ENCODE measurements around the gene ADSL. TPM values are rescaled to one million over a fixed set of nuclear protein-coding genes. Genes with fewer than 3 reads are reported as not detected.

ADSL gene
- total RNA-seq, 1 donor: 151 TPM

DNA sequence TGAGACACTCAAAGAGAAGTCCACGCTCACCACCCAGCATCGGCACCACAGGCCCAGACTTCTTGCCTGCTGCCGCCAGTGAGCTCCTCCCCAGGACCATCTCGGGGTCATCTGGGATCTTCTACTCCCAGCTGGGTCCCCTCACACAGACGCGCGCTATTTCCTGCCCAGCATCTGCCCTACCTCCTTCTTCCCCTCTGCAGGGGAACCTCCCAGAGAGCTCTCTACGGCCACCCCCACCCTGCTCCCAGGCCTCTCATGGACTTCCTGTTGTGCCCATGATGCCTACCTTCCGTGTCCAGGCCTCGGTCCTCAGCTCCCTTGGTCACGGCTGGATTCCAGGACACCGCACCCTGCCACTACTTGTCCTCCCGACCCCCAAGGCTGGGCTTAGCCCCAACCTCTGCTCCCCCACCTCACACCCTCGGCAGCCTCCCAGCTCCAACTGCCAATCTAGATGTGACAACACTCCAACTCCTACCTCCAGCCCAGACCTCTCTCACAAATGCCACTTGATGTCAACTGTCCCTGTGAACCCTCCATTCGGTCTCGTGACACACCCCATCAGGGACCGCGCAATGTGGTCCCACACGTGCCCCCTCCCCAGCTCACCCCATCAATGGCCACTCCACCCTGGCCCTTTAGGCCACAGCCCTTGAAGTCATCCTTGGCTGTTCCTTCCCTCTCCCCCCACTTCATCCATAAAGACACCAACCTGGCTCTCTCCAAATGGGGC is 69.4 kb downstream of the ADSL start:
- peak in 1 of 3 donors; percentile 38 for DNase-seq (ENCODE audit: low read depth in 2 of 3, low spot score in 2 of 3)

DNA sequence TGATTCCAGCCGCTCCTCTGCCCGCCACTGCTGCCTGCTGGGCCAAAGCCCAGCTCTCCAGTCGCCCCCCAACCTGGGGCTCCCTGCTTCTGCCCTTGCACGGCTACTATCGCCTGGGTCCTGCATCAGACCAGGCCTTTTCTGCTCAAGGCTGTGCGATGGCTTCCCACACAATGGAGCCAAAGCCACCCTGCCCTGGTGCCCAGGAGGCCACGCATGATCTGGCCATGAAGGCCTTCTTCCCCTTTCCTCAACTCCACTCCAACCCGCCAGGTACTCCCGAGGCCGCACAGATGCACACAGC is 69.9 kb downstream of the ADSL start:
- DNase-seq (ENCODE audit: low read depth in 2 of 3, low spot score in 2 of 3): no peak

DNA sequence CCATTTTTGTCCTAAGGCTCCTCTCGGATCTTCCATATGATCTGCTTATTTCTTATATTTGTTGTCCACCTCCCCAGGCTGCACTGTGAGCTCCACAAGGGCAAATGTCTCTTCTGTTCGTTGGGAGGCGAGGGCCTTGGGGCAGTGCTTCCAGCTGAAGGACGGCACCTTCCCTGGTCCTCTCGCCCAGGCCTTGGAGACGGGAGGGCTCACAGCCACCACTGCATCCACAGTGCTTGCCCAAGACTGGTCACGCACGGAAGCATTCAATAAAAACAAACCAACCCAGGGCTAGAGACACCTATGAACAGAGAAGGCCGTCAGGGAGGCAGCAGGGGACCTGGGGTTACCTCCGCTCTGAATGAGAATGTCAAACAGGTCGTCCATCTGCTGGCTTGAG is 70.3 kb downstream of the ADSL start:
- no peak for DNase-seq (ENCODE audit: low read depth in 2 of 3, low spot score in 2 of 3)

DNA sequence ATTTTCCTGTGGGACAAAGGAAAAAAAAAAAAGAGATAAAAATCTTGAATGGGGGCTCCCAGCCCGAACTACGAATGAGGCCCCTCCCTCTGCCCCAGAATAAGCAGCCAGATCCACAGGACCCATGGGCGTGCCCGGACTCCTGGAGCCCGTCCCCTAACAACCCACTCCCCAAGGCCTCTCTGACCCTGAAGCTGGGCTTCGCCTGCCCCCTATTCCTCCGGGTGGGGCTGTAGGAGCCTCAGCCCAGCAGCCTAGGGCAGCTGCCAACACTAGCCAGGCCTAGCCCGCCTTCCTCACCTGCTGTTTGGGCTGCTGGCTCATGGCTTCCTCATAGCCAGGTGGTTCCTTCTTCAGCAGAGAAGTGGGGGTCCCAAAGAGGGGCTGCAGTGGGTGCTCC is 70.7 kb downstream of the ADSL start:
- no peak for DNase-seq (ENCODE audit: low read depth in 2 of 3, low spot score in 2 of 3)

DNA sequence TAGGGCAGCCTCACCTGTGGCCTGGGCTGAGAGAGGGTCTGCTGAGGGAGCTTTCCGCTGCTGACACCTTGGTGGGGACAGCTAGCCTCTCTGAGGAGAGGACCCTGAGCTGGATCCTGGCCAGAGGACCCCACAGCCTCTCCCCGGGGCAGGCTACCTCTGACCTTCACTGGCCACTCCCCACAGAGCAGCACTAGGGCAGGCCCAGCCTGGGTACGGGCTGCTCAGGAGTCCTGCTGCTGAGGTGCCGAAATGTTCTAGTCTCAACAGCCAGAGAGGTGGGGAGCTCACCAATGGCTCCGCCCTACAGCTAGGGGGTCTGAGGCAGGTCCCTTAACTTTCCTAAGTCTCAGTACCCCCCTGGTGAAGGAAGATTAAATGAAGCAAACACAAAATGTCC is 71.6 kb downstream of the ADSL start:
- DNase-seq (ENCODE audit: low read depth in 2 of 3, low spot score in 2 of 3): no peak

DNA sequence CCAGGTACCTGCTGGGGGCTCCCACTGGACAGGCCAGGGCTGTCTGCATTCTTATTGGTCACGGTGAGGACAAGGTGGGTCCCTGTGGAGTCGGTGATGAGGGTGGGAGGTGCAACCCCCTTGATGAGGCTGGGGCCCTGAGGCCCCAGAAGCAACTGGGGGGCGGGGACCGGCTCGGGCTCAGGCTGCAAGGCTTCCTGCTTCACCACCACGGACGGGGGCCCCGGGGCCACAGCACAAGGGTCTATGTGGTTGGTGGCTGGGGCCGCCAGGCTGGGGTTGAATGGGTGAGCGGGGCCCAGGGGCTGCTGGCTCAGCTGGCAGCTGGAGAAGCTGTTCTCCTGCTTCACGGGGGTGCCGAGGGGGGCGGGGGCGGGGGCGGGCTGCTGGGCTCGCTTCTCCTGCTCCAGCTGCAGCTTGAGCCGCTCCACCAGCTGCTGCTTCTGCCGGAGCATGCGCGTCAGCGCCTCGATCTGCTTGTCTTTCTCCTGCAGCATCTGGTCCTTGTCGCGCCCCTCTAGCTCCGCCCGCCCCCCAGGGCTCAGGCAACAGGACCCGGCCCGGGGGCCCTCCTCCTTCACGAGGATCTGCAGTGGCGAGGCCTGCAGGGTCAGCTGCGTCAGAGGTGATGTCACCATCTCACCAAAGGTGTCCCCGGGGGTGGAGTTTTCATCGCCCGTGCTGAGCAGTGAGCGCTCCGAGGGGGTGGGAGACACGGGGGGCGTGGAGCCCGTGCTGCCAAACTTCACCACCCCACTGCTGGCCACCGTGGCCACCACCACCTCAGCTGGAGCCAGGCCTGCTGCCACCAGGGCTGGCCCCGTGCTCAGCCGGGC is 72.3 kb downstream of the ADSL start:
- DNase-seq (ENCODE audit: low read depth in 2 of 3, low spot score in 2 of 3): no peak

DNA sequence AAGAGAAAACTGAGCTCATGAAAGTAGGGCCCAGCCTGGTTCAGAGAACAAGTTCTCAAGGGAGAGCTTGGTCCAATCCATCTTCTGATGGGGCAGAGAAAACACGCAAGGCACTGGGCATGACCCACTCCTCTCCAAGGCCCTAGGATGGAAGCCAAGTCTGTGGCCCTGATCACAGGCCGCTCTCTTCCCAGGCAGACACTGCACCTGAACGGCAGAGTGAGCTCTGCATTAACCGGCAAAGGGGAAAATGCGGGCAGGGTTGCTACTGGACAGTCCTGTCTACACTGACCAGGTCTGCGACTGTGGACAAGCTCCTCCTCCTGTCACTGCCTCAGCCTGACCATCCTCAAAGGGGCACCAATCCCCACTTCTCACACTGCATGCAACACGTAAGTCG is 73.4 kb downstream of the ADSL start:
- no peak for DNase-seq (ENCODE audit: low read depth in 2 of 3, low spot score in 2 of 3)

DNA sequence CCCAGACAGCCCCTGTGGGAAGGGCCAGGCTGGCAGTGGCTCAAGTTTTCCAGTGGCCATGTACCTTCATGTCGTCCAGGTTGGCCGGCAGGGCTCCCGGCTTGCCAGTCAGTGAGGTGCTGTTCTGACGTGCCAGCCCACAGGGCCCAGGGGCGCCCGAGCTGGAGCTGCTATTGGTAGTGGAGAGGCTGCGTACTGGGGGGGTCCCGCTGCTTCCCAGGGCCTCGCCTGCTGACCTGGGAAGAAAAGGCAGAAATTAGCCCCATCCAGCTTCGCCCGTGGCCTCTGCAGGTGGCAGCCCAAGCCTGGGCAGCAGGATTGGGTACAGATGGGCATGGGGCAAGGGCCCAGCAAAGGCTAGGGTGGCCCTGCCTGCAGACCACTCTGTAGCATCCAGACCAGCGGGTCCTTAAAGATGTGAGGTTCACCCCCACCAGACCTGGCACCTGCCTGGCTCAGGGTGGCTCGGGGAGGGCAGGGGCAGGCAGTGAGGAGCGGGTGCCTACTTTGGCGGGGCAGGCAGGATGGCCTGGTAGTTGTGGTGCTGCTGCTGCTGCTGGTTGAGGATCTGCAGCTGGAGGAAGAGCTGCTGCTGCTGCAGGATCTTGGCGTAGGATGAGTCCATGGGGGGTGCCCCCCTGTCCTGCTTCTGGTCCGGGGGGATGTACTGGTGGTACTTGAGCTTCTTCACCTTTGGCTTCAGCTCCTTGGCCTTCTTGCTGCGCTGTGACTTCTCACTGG is 74.2 kb downstream of the ADSL start:
- DNase-seq (ENCODE audit: low read depth in 2 of 3, low spot score in 2 of 3): no peak

DNA sequence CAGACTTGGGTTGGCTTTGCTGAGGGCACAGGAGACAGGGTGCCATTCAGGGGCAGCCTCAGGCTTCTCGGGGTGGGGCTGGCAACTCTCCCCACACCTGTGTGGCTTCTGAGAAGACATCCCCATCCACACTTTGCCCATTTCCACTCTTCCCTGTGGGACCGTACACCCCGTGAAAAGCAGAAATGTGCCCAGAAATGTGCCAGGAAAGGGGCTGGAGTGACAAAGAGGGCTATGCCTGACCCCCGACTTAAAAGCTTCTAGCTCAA is 74.7 kb downstream of the ADSL start:
- DNase-seq (ENCODE audit: low read depth in 2 of 3, low spot score in 2 of 3): no peak

DNA sequence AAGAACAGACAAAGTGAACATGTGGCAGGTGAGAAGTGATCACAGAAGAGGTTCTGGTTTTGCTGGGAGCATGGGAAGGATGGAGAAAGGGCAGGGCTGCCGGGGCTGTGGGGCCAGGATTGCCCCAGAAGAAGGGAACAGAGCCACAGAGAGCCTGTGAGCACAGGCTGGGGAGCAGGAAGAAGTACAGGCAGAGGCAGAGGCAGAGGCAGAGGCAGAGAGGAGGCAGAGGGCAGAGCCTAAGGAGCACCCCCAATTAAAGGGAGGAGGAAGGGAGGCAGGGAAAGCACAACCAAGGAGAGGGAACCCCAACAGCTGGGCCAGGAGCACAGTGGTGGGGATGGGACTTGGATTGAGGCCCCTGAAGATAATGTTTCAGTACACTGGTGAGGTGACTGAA is 75.6 kb downstream of the ADSL start:
- DNase-seq (ENCODE audit: low read depth in 2 of 3, low spot score in 2 of 3): no peak

DNA sequence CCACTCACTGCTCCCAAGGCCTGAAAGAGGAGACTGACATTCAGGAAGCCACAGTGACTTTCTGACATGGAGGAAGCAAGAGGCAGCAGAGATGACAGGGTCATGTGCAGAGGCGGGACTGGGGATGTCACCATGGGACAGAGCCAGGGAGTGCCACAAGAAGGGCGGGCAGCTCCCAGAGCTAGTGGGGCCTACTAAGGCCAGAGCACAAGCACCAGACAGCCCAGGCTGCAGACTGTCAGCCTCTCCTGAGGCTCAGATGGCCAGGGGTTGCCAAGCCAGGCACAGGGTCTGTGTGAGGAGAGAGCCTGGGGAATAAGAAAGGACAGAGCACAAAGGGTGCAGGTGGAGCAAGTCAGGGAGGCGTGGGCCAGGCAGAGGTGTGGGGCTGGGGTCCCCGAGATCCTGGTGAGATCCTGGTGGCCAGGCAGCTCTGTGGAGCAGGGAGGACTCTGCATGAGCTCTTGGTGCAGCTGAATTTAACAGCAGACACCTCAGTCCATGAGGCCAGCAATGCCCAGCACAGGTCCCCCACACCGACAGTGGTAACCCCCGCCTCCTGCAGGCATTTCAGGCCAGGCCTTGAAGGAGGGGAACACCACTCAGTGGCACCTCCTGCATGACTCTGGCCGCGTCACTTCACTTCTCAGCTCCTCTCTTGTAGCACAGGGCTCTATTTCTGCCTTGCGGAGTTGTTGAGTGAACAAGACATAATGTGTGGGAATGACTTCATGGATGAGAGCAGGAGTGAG is 76.4 kb downstream of the ADSL start:
- no peak for DNase-seq (ENCODE audit: low read depth in 2 of 3, low spot score in 2 of 3)

DNA sequence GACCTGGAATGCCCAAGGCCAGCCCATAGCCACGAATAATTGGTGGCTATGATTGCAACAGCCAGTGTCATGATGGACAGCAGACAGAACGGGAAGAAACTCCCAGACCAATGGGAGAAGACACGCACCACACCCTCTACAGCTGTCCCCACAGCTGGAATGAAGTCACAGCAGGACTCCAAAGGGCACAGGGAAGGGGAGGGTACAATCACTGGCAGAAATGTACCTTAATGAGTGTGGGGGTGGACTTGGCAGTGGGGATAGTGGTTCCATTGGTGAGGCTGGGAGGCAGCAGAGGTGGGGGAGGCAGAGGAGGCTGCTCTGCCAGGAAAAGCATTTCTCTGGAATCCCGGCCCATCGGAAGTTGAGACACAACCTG is 77.0 kb downstream of the ADSL start:
- no peak for DNase-seq (ENCODE audit: low read depth in 2 of 3, low spot score in 2 of 3)

DNA sequence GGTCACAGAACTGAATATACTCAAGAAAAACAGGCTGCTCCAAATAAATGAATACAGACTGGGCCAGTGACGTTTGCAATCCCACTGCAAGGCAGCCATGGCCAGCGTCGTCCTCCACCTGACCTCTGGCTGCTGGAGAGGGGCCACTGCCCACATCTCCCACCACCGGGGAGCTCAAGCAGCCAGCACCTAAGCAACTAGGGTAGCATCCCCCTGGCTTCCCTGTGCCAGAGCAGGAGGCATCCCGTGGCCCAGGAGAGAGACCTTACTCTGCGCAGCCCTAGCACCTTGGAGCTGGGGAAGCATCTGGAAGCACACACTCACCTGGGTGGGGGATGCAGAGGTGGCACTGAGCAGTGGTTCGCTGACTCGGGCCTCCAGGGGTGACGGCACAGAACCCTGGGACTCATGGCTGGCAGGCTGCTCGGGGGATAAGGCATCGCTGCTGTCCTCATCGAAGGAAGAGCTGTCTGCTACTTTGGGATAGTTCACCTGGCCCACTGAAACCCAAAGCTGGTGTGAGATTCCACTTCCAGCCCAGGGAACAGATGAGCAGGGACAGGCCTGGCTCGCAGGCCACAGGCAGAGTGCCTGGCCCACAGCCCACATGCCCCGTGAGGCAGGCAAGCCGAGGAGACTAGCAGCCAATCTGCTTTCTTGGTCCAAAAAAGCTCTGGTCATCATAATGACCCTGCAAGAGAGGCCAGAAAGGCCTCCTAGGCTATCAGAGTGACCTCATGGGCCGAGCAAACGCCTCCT is 77.8 kb downstream of the ADSL start:
- no peak for DNase-seq (ENCODE audit: low read depth in 2 of 3, low spot score in 2 of 3)

DNA sequence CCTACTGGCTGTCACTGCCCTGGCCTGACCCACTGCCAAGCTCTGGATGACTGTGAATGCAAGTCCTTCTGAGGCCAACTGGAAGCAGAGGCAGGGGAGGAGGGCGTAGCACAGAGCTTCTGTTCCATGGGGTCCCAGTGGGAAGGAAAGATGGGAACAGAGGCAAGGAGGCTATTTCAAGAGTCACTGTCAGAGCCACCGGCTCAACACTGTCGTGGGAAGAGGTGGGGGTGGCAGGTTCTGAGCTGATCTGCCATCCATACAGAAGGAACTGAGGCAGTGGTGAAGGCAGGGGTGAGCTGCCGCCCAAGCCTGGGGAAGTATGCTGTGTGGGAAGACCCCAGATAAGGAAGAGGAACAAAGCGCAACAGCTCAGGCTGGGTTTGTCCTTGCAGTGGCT is 78.8 kb downstream of the ADSL start:
- DNase-seq (ENCODE audit: low read depth in 2 of 3, low spot score in 2 of 3): no peak

DNA sequence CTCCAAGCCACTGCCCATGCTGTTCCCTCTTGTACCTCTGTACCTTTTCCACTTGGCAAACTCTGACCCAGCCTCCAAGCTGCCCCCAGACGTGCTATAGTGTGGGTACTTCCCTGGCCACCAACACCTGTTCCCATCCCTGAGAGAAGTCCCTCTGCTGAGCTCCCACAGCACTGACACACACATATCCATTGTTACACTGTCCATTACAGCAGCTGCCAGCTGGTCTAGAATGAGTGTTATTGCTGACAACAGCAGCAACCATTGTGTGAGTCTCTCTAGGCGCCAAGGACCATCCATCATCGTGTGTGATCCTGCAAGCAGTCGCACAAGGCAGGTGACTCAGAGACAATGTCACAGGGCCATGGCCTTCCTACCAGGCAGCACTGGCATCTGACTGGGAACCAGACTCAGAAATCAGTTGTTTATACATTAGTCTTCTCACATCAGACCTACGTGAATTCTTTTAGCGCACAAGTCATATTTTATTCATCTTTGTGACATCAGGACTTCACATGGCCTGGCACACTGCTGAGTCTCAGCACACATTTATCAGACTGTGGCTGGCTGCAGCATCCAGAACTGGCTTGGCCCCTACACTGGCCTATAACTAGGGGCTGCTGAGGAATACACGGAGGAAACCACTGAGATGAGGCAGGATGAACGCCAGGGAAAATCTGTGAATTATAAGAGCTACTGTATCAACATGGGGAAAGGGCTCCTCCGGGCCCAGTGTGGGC is 80.5 kb downstream of the ADSL start:
- DNase-seq (ENCODE audit: low read depth in 2 of 3, low spot score in 2 of 3): no peak

DNA sequence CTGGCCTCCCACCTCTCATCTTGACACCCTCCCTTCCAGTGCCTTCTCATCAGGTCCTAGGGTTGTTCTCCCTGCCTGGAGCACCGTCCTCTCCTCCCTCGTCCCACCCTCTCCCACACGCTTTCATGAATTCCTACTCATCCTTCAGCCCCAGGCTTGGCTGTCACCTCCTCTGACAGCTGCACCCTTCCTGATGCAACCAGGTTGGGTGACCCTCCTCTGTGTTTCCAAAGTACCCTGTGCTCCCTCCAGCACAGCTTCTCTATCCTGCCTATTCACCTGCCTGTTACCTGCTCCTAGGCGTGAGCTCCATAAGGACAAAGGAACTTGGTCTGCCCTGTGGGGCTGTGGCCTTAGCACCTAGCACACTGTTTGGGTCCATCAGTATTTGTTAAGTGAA is 82.5 kb downstream of the ADSL start:
- DNase-seq (ENCODE audit: low read depth in 2 of 3, low spot score in 2 of 3): no peak

DNA sequence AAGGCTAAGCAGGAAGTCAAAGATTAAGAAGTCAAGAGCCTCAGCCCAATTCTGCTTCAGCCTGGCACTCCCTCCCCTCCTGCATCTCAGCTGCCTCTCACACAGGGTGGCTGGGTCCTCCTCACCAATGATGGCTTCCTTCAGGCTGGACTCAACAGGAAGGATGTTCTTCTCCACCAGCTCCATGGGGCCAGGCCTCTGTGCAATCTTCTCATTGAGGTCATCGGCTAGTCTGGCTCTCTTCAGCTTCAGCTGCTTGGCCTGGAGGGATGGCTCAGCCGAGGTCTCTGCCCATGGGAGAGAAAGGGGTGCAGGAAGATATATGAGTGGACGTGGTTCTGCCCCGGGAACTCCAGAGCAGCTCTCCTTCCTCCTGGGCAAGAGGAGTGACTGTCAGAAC is 83.2 kb downstream of the ADSL start:
- DNase-seq (ENCODE audit: low read depth in 2 of 3, low spot score in 2 of 3): no peak

DNA sequence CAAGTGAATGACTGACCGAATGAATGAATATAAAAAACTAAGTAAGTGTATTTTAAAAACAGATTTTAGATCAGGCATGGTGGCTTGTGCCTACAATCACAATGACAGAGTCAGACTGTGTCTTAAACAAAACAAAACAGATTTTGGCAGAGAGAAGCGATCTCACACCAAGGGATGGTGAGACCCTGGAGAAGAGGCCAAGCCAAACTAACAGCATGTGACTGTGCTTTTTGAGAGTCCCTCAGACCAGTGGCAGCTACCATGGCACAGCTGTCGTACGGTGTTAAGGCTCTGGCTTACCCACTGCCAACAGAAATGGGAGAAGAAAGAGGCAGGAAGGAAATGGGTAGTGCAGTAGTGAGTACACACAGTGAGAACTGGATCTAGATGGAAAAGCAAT is 84.7 kb downstream of the ADSL start:
- DNase-seq (ENCODE audit: low read depth in 2 of 3, low spot score in 2 of 3): no peak

DNA sequence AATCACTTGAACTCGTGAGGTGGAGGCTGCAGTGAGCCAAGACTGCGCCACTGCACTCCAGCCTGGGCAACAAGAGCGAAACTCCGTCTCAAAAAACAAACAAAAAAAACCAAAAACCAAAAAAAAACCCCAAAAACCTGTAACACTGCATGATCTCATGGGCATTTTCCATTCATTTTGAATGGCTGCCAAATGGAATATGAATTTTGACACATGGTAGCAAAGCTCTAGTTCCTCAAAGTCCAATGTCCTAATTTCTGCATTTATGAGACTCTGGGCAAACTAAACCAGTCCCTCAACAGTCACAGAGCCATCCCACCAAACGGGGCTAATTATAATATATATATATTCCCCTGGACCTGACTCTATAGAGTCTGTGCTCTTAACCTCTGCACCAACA is 85.9 kb downstream of the ADSL start:
- DNase-seq (ENCODE audit: low read depth in 2 of 3, low spot score in 2 of 3): peak in 1 of 3 donors; percentile 54

DNA sequence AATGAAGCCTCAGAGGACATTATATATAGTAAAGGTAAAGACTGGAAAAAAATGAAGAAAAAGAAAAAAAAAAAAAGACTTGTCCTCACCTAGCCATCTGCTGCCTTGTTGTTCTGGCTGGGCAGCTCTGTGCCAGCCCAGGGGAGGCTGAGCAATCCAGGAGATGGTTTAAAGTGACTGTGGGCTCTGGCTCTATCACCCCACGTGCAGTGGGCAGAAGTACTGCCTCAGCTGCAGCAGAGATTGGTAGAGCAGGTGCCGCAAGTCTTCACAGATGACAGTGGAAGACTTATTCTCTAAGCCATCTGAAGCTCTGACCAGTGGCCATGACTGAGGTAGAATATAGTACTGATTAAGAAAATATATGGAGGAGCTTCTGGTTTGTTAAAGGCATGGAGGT is 86.3 kb downstream of the ADSL start:
- no peak for DNase-seq (ENCODE audit: low read depth in 2 of 3, low spot score in 2 of 3)

Data from hematopoietic multipotent progenitor cell (in vitro differentiated cells).